ENCODE results near the gene DHRS13.
"Not testable (repeated sequence)": the region's sequence is repeated elsewhere in the genome, so short reads cannot be mapped to it uniquely, and the experiment has no call there.

DHRS13 gene

DNA sequence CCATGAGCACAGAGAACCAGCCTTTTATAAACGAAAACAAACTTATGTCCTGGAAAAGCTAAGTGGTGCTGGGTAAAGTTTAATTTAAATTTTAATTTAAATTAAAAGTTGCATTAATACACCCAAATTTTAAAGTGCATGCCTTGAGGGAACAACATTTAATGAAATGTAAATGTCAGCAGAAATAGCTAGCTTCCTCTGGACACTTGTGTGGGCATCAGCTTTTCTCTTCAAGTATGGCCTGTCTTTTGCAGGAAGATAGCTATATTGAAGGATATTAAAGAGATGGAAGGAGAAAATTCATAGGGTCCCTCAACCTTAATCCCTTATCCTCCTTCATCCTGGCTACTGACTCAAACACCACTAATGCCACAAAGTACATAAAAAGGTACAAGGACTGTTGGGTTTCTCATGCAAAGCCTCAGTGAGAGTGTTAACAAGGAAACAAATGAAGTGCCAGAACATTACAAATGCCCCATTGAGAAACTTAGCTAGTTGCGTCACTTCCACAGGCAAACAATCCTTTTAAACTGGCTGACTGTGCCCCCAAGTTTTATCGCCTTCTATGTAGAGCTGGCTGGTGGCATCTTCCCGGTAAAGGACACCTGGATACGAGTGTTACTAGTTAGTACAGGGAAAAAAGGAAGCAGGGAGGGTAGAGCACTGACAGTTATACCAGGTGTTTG is 34.3 kb upstream of the DHRS13 start:
- DNase-seq (ENCODE audit: low read depth): peak; percentile 38
- no peak overlapping the region for H3K4me3 ChIP-seq (ENCODE audit: low read depth, low read length)
- TF ChIP-seq, protein P1, sequence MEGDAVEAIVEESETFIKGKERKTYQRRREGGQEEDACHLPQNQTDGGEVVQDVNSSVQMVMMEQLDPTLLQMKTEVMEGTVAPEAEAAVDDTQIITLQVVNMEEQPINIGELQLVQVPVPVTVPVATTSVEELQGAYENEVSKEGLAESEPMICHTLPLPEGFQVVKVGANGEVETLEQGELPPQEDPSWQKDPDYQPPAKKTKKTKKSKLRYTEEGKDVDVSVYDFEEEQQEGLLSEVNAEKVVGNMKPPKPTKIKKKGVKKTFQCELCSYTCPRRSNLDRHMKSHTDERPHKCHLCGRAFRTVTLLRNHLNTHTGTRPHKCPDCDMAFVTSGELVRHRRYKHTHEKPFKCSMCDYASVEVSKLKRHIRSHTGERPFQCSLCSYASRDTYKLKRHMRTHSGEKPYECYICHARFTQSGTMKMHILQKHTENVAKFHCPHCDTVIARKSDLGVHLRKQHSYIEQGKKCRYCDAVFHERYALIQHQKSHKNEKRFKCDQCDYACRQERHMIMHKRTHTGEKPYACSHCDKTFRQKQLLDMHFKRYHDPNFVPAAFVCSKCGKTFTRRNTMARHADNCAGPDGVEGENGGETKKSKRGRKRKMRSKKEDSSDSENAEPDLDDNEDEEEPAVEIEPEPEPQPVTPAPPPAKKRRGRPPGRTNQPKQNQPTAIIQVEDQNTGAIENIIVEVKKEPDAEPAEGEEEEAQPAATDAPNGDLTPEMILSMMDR (conservative IDR thresholded peaks at IDR 0.05; ENCODE audit: low read depth, low read length): no peak

DNA sequence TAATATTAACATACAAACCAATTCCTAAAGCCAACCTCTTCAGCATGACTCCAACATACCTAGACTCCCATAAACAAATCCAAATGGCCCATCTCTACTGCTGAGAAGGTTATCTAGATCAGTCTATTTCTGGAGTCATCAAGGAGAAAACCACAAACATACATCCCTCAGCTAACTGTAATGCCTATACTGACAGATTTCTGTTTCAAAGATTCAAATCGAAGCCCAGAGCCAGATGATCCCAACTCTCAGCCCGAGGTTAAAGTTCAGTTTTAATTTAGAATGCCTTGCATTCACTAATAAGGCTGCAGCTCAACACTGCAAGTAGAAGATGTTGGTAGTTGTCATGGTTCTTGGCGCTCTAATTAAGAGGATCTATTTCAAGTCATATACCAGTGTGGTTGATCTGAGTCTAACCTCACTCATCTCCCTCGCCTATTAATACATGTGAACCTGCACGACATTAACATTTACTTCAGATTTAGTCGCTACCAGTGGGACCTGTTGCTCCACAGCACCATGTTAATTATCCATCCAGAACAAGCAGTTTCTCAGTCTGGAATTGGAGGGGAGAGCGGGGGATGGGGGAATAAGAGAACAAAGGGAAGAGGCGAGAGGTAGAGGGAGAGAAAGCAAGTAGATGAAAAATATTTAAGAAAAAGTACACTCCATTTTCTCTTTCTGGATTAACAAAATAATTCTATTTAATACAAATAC is 33.0 kb upstream of the DHRS13 start:
- no peak overlapping the region for H3K4me3 ChIP-seq (ENCODE audit: low read depth, low read length)
- TF ChIP-seq, protein P1 (conservative IDR thresholded peaks at IDR 0.05; ENCODE audit: low read depth, low read length): no peak

DNA sequence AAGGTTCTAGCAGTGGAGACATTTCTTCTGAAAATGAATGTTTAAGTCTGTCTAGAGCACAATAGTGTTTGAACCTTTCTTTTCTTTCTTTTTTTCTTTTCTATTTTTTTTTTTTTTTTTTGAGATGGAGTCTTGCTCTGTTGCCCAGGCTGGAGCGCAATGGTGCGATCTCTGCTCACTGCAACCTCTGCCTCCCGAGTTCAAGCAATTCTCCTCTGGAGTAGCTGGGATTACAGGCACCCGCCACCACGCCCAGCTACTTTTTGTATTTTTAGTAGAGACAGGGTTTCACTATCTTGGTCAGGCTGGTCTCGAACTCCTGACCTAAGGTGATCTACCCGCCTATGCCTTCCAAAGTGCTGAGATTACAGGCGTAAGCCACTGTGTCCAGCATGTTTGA is 31.6 kb upstream of the DHRS13 start:
- not testable (repeated sequence) for DNase-seq (ENCODE audit: low read depth); H3K4me3 ChIP-seq (ENCODE audit: low read depth, low read length)

More for the DNA sequence above, 33.0 kb upstream of the DHRS13 start:
- no peak for DNase-seq (ENCODE audit: low read depth)

DNA sequence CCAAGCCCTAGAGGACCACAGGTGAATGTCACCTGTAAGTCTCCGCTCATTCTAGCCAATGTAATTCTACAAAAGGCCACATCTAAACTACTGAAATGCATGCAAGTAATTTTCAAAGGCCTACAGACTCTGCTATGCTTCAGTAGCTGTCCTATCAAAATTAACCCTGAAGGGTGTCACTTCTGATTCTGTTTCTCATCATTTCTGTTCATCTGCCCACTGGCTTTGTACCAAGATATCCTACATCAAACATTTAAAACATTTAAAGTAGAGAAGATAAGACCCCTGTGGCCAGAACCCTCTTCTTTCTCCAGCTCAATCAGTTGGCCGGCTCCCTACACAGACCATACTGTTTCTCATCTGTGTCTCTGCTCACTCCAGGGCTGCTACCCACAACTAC is 26.9 kb upstream of the DHRS13 start:
- DNase-seq (ENCODE audit: low read depth): no peak
- no peak overlapping the region for H3K4me3 ChIP-seq (ENCODE audit: low read depth, low read length)
- TF ChIP-seq, protein P1 (conservative IDR thresholded peaks at IDR 0.05; ENCODE audit: low read depth, low read length): no peak

DNA sequence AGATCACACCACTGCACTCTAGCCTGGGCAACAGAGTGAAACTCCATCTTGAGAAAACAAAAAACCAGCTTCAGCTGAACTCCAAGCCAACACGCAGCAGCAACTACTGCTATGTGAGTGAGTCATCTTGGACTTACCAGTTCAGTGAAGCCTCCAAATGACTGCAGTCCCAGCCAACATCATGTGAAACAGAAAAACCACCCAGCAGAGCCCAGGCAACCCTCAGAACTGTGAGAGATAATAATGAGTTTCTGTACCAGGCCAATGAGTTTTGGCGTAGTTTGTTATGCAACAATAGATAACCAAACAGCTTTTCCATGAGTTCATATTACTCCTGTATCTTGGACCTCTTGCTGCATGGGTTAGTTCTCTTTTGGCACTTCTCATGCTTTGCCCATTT is 25.2 kb upstream of the DHRS13 start:
- TF ChIP-seq, protein P1 (conservative IDR thresholded peaks at IDR 0.05; ENCODE audit: low read depth, low read length): no peak
- H3K4me3 ChIP-seq (ENCODE audit: low read depth, low read length): no peak overlapping the region
- peak; percentile 63 for DNase-seq (ENCODE audit: low read depth)

DNA sequence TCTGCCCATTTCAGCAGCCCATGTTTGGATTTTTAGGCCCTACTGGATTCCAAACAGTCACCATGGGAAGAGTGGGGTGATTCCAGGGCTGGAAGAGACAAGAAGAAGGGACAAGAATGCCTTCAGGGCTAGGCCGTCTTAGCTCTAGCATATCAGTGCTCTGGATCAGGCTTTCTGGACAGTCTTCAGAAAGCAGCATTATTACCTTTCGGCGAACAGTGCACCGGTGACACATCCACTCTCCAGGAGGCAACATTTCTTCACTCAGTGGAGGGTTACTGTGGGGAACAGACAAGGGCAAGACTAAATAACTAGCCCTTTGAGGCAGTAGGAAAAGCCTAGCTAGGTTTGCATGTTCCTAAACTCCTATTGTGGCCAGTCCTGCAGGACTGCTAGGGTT is 23.9 kb upstream of the DHRS13 start:
- DNase-seq (ENCODE audit: low read depth): peak; percentile 42
- no peak overlapping the region for H3K4me3 ChIP-seq (ENCODE audit: low read depth, low read length)
- TF ChIP-seq, protein P1 (conservative IDR thresholded peaks at IDR 0.05; ENCODE audit: low read depth, low read length): no peak

DNA sequence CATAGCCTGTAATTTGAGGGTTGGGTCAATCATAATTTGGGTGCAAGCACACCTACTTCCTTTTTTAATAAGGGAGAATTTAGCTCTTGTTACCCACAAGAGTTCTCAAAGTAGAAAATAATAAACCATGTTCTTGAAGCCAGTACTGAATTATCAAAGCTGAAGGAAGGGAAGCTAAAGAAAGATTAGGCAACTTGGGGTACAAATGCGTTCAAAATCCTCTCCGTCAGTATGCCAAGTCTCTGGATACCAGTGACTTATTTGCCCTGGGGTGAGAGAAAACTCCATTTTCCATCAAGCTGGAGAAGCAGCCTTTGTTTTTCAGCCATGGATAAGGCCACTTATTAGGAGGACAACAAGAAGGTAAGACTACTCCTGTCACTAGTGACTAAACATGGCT is 23.5 kb upstream of the DHRS13 start:
- H3K4me3 ChIP-seq (ENCODE audit: low read depth, low read length): no peak overlapping the region
- TF ChIP-seq, protein P1 (conservative IDR thresholded peaks at IDR 0.05; ENCODE audit: low read depth, low read length): no peak
- DNase-seq (ENCODE audit: low read depth): no peak

All from choroid plexus epithelial cell (primary cell).